ENCODE data around the gene IRF4.

The IRF4 gene

GRCh38 chr6:362231-362923 is 29.2 kb upstream of the IRF4 start:
- TF ChIP-seq FOXM1 (IDR thresholded peaks at IDR 0.05; ENCODE audit: borderline replicate concordance, low read depth) (no peak), REST (IDR thresholded peaks at IDR 0.05; ENCODE audit: low read depth) (no peak), NFIC (IDR thresholded peaks at IDR 0.05) (no peak), EGR1 (IDR thresholded peaks at IDR 0.05) (no peak), YY1 (IDR thresholded peaks at IDR 0.05; ENCODE audit: low read depth) (no peak), CEBPB (IDR thresholded peaks at IDR 0.05) (no peak), TAF1 (IDR thresholded peaks at IDR 0.05; ENCODE audit: low read depth) (no peak), MAX (IDR thresholded peaks at IDR 0.05) (no peak), ZBTB7A (IDR thresholded peaks at IDR 0.05; ENCODE audit: low read depth) (no peak), TCF12 (IDR thresholded peaks at IDR 0.05; ENCODE audit: low read depth) (no peak)

GRCh38 chr6:362924-363249 is 28.7 kb upstream of the IRF4 start:
- TF ChIP-seq MAX (IDR thresholded peaks at IDR 0.05) (no peak), FOXM1 (IDR thresholded peaks at IDR 0.05; ENCODE audit: borderline replicate concordance, low read depth) (no peak), CEBPB (IDR thresholded peaks at IDR 0.05) (no peak), TCF12 (IDR thresholded peaks at IDR 0.05; ENCODE audit: low read depth) (no peak), EP300 (IDR thresholded peaks at IDR 0.05; ENCODE audit: borderline replicate concordance) (no peak), RAD21 (IDR thresholded peaks at IDR 0.05; ENCODE audit: low read depth) (no peak), REST (IDR thresholded peaks at IDR 0.05; ENCODE audit: low read depth) (no peak), YY1 (IDR thresholded peaks at IDR 0.05; ENCODE audit: low read depth) (no peak), NFIC (IDR thresholded peaks at IDR 0.05) (no peak), ZBTB7A (IDR thresholded peaks at IDR 0.05; ENCODE audit: low read depth) (no peak)

GRCh38 chr6:363291-363690 is 28.3 kb upstream of the IRF4 start:
- TF ChIP-seq TCF12 (IDR thresholded peaks at IDR 0.05; ENCODE audit: low read depth): no peak
- TF ChIP-seq NFIC (IDR thresholded peaks at IDR 0.05): no peak
- TF ChIP-seq TEAD4 (IDR thresholded peaks at IDR 0.05): no peak
- TF ChIP-seq USF1 (IDR thresholded peaks at IDR 0.05): no peak
- TF ChIP-seq FOXM1 (IDR thresholded peaks at IDR 0.05; ENCODE audit: borderline replicate concordance, low read depth): no peak
- TF ChIP-seq REST (IDR thresholded peaks at IDR 0.05; ENCODE audit: low read depth): no peak

GRCh38 chr6:363909-364308 is 27.6 kb upstream of the IRF4 start:
- TF ChIP-seq CREB1 (IDR thresholded peaks at IDR 0.05; ENCODE audit: low read depth) (no peak), EGR1 (IDR thresholded peaks at IDR 0.05) (no peak), TAF1 (IDR thresholded peaks at IDR 0.05; ENCODE audit: low read depth) (no peak), MAX (IDR thresholded peaks at IDR 0.05) (no peak), USF1 (IDR thresholded peaks at IDR 0.05) (no peak), RAD21 (IDR thresholded peaks at IDR 0.05; ENCODE audit: low read depth) (no peak), NFIC (IDR thresholded peaks at IDR 0.05) (no peak), EP300 (IDR thresholded peaks at IDR 0.05; ENCODE audit: borderline replicate concordance) (no peak), REST (IDR thresholded peaks at IDR 0.05; ENCODE audit: low read depth) (no peak), FOXM1 (IDR thresholded peaks at IDR 0.05; ENCODE audit: borderline replicate concordance, low read depth) (no peak), YY1 (IDR thresholded peaks at IDR 0.05; ENCODE audit: low read depth) (no peak), ZBTB7A (IDR thresholded peaks at IDR 0.05; ENCODE audit: low read depth) (no peak), TCF12 (IDR thresholded peaks at IDR 0.05; ENCODE audit: low read depth) (no peak), CEBPB (IDR thresholded peaks at IDR 0.05) (no peak), TEAD4 (IDR thresholded peaks at IDR 0.05) (no peak)
